ENCODE data around the gene FOXN4. TPM values are rescaled to one million over a fixed set of nuclear protein-coding genes. Genes with fewer than 3 reads are reported as not detected.

FOXN4 gene
- total RNA-seq, 6 experiments from 2014 or later = not detected

DNA sequence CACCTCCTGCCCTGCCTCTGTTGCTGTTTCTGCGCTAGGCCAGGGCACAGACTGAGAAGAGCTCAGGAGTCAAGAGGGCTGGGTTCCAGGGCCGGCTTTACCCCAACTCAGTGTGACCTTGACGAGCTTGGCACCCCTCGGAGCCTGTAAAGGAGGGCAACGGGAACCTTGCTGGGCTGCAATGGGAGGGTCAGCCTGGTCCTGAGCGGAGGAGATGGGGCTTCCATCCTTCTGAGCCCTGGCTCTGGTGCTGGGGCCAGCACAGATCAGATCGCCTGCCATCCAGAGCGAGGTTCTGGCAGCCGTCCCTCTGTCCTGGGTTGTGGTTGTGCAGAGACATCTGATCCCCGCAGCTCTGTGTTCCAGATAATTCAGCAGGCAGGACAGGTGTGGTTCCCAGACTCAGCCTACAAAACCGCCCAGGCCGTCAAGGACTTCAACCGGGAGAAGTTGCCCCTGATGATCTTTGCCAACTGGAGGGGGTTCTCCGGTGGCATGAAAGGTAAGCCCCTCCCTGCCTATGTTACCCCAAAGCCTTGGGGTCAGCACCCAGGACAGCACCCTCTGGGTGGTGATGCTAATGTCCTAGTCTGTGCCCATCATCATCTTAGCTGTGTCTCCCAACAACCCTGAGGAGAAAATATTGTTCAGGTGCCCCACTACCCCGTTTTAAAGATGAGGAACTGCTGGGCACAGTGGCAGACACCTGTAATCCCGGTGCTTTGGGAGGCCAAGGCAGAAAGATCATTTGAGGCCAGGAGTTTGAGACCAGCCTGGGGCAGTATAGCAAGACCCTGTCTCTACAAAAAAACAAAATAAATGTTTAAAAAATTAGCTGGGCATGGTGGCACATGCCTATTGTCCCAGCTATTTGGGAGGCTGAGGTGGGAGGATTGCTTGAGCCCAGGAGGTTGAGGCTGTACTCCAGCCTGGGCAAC is 50.2 kb downstream of the FOXN4 start:
- no peak overlapping the region for H3K4me3 Mint-ChIP-seq
- H3K27ac Mint-ChIP-seq = no peak overlapping the region
- peaks cover 11% of the 10 kb centered on the region; the same call in 1 of the 2 replicates for H3K9me3 Mint-ChIP-seq

DNA sequence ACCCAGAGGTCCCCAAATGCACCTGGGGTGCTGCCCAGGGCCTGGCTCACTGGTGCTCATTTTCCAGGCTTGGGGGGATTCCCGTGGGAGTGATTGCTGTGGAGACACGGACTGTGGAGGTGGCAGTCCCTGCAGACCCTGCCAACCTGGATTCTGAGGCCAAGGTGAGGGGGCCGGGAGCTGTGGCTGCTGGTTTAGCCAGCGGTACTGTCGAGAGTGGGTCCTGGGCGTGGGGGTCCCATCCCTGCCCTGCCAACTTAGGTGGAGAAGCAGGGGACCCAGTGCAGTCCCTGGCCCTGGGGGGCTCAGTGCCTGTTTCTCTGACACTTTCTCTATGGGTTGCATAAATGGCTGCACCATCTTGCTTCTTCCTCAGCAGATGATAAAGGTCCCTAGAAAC is 50.9 kb downstream of the FOXN4 start:
- TF ChIP-seq, protein P1, sequence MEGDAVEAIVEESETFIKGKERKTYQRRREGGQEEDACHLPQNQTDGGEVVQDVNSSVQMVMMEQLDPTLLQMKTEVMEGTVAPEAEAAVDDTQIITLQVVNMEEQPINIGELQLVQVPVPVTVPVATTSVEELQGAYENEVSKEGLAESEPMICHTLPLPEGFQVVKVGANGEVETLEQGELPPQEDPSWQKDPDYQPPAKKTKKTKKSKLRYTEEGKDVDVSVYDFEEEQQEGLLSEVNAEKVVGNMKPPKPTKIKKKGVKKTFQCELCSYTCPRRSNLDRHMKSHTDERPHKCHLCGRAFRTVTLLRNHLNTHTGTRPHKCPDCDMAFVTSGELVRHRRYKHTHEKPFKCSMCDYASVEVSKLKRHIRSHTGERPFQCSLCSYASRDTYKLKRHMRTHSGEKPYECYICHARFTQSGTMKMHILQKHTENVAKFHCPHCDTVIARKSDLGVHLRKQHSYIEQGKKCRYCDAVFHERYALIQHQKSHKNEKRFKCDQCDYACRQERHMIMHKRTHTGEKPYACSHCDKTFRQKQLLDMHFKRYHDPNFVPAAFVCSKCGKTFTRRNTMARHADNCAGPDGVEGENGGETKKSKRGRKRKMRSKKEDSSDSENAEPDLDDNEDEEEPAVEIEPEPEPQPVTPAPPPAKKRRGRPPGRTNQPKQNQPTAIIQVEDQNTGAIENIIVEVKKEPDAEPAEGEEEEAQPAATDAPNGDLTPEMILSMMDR (IDR thresholded peaks at IDR 0.05) = no peak
- Mint-ChIP-seq H3K27me3 (ENCODE audit: insufficient read depth) (peaks cover 3% of the 10 kb centered on the region), H3K9me3 (peaks cover 18% of the 10 kb centered on the region; the same call in 1 of the 2 replicates), H3K36me3 (ENCODE audit: low read depth) (no peaks in the 10 kb centered on the region), H3K4me3 (no peak overlapping the region), H3K27ac (no peak overlapping the region), H3K4me1 (ENCODE audit: low read depth) (no peaks in the 10 kb centered on the region)
- no peak for DNase-seq

More for the DNA sequence above, 50.2 kb downstream of the FOXN4 start:
- peaks cover 3% of the 10 kb centered on the region for H3K27me3 Mint-ChIP-seq (ENCODE audit: insufficient read depth)
- no peaks in the 10 kb centered on the region for H3K36me3 Mint-ChIP-seq (ENCODE audit: low read depth)
- H3K4me1 Mint-ChIP-seq (ENCODE audit: low read depth) = no peaks in the 10 kb centered on the region
- no peak for DNase-seq
- TF ChIP-seq, protein P1 (IDR thresholded peaks at IDR 0.05) = no peak

DNA sequence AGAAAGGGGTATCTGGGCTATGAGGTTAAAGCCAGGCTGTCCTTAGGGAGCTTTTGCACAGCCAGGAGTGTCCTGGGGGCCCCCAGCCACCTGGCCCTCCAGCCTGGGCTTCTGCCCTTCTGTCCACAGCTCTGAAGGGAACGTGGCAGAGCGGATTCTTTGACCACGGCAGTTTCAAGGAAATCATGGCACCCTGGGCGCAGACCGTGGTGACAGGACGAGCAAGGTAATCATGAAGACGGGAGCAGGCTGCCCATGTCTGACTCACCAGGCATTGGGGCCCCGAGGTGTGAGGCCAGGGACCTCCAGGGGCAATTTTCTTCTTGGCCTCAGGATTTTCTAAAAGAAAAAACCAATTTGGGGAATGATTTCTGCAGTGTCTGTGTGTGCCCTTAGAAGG is 53.1 kb downstream of the FOXN4 start:
- Mint-ChIP-seq H3K4me1 (ENCODE audit: low read depth) (no peaks in the 10 kb centered on the region), H3K27ac (no peak overlapping the region), H3K4me3 (no peak overlapping the region), H3K9me3 (peaks cover 19% of the 10 kb centered on the region; the same call in 1 of the 2 replicates), H3K36me3 (ENCODE audit: low read depth) (no peaks in the 10 kb centered on the region), H3K27me3 (ENCODE audit: insufficient read depth) (peaks cover 5% of the 10 kb centered on the region)
- TF ChIP-seq, protein P1 (IDR thresholded peaks at IDR 0.05) = no peak
- DNase-seq = no peak

DNA sequence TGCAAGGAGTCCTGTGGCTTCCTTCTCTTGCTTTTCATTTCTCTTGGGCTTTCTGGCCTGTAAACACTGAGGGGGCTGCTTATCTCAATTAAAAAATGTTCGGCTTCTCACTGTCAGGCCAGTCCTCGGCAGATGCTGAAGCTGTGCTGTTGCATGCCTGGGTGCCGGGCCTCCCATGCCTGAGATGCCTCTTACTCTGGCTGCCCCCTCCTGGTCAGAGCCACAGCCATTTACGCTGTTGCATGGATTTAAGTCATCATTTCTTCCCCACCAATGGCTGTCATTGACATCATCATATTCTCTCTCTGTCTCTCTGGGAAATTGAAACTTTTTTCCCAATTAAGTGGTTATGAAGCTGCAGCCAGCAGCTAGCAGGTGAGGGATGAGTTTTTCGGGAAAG is 53.7 kb downstream of the FOXN4 start:
- Mint-ChIP-seq H3K27ac (no peak overlapping the region), H3K9me3 (peaks cover 19% of the 10 kb centered on the region; the same call in 1 of the 2 replicates), H3K4me3 (no peak overlapping the region), H3K4me1 (ENCODE audit: low read depth) (no peaks in the 10 kb centered on the region), H3K36me3 (ENCODE audit: low read depth) (no peaks in the 10 kb centered on the region), H3K27me3 (ENCODE audit: insufficient read depth) (peaks cover 5% of the 10 kb centered on the region)
- TF ChIP-seq, protein P1 (IDR thresholded peaks at IDR 0.05) = peak; percentile 44
- no peak for DNase-seq

DNA sequence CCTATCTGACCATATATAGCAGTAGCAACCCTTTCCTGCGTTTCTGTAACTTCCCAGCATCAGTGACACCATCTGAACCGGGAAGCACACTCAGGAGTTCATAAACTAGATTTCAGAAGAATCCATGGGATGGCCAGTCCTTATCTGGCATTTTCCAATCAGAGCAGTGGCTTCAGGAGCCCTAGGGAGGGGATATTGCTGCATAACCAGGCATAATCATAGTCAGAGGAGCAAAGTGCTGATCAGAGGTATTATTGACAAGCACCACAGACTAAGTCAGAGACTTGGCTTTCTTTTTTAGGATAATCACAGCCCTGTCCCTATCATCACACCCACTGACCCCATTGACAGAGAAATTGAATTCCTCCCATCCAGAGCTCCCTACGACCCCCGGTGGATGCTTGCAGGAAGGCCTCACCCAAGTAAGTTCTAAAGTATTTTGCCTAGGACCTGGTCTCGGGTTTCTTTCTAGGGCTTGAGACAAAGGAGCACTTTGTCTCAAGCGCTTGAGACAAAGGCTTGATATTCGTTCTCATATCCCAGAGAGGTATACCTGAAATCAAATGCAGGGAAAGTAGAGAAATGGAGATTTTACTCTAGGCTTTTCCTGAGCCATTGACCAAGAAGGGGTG is 55.1 kb downstream of the FOXN4 start:
- H3K36me3 Mint-ChIP-seq (ENCODE audit: low read depth) = no peaks in the 10 kb centered on the region

More for the DNA sequence above, 55.1 kb downstream of the FOXN4 start:
- Mint-ChIP-seq H3K4me1 (ENCODE audit: low read depth) (no peaks in the 10 kb centered on the region), H3K27me3 (ENCODE audit: insufficient read depth) (peaks cover 3% of the 10 kb centered on the region), H3K4me3 (no peak overlapping the region), H3K27ac (no peak overlapping the region), H3K9me3 (peaks cover 19% of the 10 kb centered on the region; the same call in 1 of the 2 replicates)
- DNase-seq = no peak
- TF ChIP-seq, protein P1 (IDR thresholded peaks at IDR 0.05) = no peak
